HepG2 (cell line): Measurements from ENCODE around the gene DNAAF1. TPM values are rescaled to one million over a fixed set of nuclear protein-coding genes. Genes with fewer than 3 reads are reported as not detected.

Experiments
- CHD4 ChIP-seq: fragments of 200-600 bp; sonication (generic); IDR thresholded peaks from 2 replicates; pipeline ENCODE4 v1.7.0; 2017; ENCODE audit warnings: mild to moderate bottlenecking, low read length, borderline replicate concordance
- ESRRA ChIP-seq: sonication (generic); formaldehyde crosslinking; IDR thresholded peaks from 2 replicates; pipeline ENCODE4 v1.5.1; 2020; ENCODE audit warnings: mild to moderate bottlenecking, low read depth, missing genetic modification reagents
- FOXP1 ChIP-seq, 2 experiments: fragments of 450-650 bp in 1 of 2; IDR thresholded peaks; 2 replicates each; pipeline ENCODE4 v1.6.1; 2017 to 2018; ENCODE audit warnings: antibody characterized with exemption in 1 of 2
- HIVEP1 ChIP-seq: sonication (generic); formaldehyde crosslinking; IDR thresholded peaks from 2 replicates; pipeline ENCODE4 v1.4.0; 2020; ENCODE audit warnings: mild to moderate bottlenecking, missing genetic modification reagents
- HNF1B ChIP-seq: sonication (generic); formaldehyde crosslinking; IDR thresholded peaks from 2 replicates; pipeline ENCODE4 v1.5.1; 2020; ENCODE audit warnings: mild to moderate bottlenecking, moderate library complexity, missing genetic modification reagents
- IKZF1 ChIP-seq: fragments of 450-650 bp; IDR thresholded peaks from 2 replicates; pipeline ENCODE4 v1.7.1; 2016
- MED8 ChIP-seq: sonication (generic); formaldehyde crosslinking; IDR thresholded peaks from 2 replicates; pipeline ENCODE4 v1.8.1; 2023; ENCODE audit warnings: mild to moderate bottlenecking, missing genetic modification reagents; ENCODE audit not compliant: insufficient replicate concordance
- MTF1 ChIP-seq: sonication (generic); formaldehyde crosslinking; IDR thresholded peaks from 2 replicates; pipeline ENCODE4 v1.5.0; 2020; ENCODE audit warnings: missing genetic modification reagents
- MYNN ChIP-seq: sonication (generic); formaldehyde crosslinking; IDR thresholded peaks from 2 replicates; pipeline ENCODE4 v1.4.0; 2020; ENCODE audit warnings: mild to moderate bottlenecking, low read depth, missing genetic modification reagents
- NFE2L1 ChIP-seq: sonication (generic); formaldehyde crosslinking; IDR thresholded peaks from 2 replicates; pipeline ENCODE4 v1.4.0; 2020; ENCODE audit warnings: missing genetic modification reagents, mild to moderate bottlenecking, borderline replicate concordance
- NPAS2 ChIP-seq: sonication (generic); formaldehyde crosslinking; IDR thresholded peaks from 2 replicates; pipeline ENCODE4 v1.8.0; 2022; ENCODE audit warnings: mild to moderate bottlenecking, missing genetic modification reagents, borderline replicate concordance
- RBFOX2 ChIP-seq: fragments of 200-400 bp; formaldehyde crosslinking; IDR thresholded peaks from 2 replicates; pipeline ENCODE4 v1.6.1; 2017; ENCODE audit warnings: low read depth, mild to moderate bottlenecking, low read length
- SIX4 ChIP-seq: sonication (generic); formaldehyde crosslinking; IDR thresholded peaks from 2 replicates; pipeline ENCODE4 v1.4.0; 2020; ENCODE audit warnings: missing genetic modification reagents
- SNAI1 ChIP-seq: sonication (generic); formaldehyde crosslinking; IDR thresholded peaks from 2 replicates; pipeline ENCODE4 v1.5.0; 2020; ENCODE audit warnings: mild to moderate bottlenecking, missing genetic modification reagents, borderline replicate concordance
- SNRNP70 ChIP-seq: fragments of 200-400 bp; formaldehyde crosslinking; IDR thresholded peaks from 2 replicates; pipeline ENCODE4 v1.6.1; 2017; ENCODE audit warnings: mild to moderate bottlenecking, low read depth, low read length, moderate library complexity
- TRIM24 ChIP-seq: sonication (generic); formaldehyde crosslinking; IDR thresholded peaks from 2 replicates; pipeline ENCODE4 v1.8.0; 2022; ENCODE audit warnings: mild to moderate bottlenecking, missing genetic modification reagents
- ZC3H4 ChIP-seq: sonication (generic); formaldehyde crosslinking; IDR thresholded peaks from 2 replicates; pipeline ENCODE4 v1.4.0; 2020; ENCODE audit warnings: missing genetic modification reagents, borderline replicate concordance
- ZNF143 ChIP-seq: sonication (generic); formaldehyde crosslinking; IDR thresholded peaks from 2 replicates; pipeline ENCODE4 v1.4.0; 2020; ENCODE audit warnings: missing genetic modification reagents
- ZNF18 ChIP-seq: sonication (generic); formaldehyde crosslinking; IDR thresholded peaks from 2 replicates; pipeline ENCODE4 v1.8.0; 2022; ENCODE audit warnings: mild to moderate bottlenecking, missing genetic modification reagents; ENCODE audit not compliant: insufficient replicate concordance
- ZNF225 ChIP-seq: sonication (generic); formaldehyde crosslinking; IDR thresholded peaks from 2 replicates; pipeline ENCODE4 v1.4.0; 2020; ENCODE audit warnings: mild to moderate bottlenecking, missing genetic modification reagents
- ZNF30 ChIP-seq: sonication (generic); formaldehyde crosslinking; IDR thresholded peaks from 2 replicates; pipeline ENCODE4 v1.5.0; 2020; ENCODE audit warnings: mild to moderate bottlenecking, missing genetic modification reagents
- ZNF367 ChIP-seq: sonication (generic); formaldehyde crosslinking; IDR thresholded peaks from 2 replicates; pipeline ENCODE4 v1.4.0; 2020; ENCODE audit warnings: missing genetic modification reagents, borderline replicate concordance
- ZNF383 ChIP-seq: sonication (generic); formaldehyde crosslinking; IDR thresholded peaks from 2 replicates; pipeline ENCODE4 v1.4.0; 2020; ENCODE audit warnings: missing genetic modification reagents, mild to moderate bottlenecking, borderline replicate concordance
- ZNF484 ChIP-seq: sonication (generic); formaldehyde crosslinking; IDR thresholded peaks from 2 replicates; pipeline ENCODE4 v1.5.1; 2020; ENCODE audit warnings: mild to moderate bottlenecking, low read depth, missing genetic modification reagents, borderline replicate concordance
- ZNF503 ChIP-seq: sonication (generic); formaldehyde crosslinking; IDR thresholded peaks from 2 replicates; pipeline ENCODE4 v1.4.0; 2020; ENCODE audit warnings: missing genetic modification reagents
- ZNF605 ChIP-seq: sonication (generic); formaldehyde crosslinking; IDR thresholded peaks from 2 replicates; pipeline ENCODE4 v1.8.0; 2022; ENCODE audit warnings: mild to moderate bottlenecking, missing genetic modification reagents
- ZNF614 ChIP-seq: IDR thresholded peaks from 2 replicates; pipeline ENCODE4 v1.6.1; 2018; ENCODE audit warnings: missing biosample characterization, missing genetic modification reagents, inconsistent platforms, borderline replicate concordance
- ZSCAN21 ChIP-seq: sonication (generic); formaldehyde crosslinking; IDR thresholded peaks from 2 replicates; pipeline ENCODE4 v1.8.0; 2022; ENCODE audit warnings: mild to moderate bottlenecking, missing genetic modification reagents, moderate library complexity, borderline replicate concordance
- polyA plus RNA-seq, 8 experiments: library from polyadenylated mRNA; depleted of rRNA in 3 of 8; stranded (reverse) in 7 of 8; unstranded in 1 of 8; fragments of >200 nt; fragmentation: Illumina TruSeq in 4 of 8; extraction: Trizol in 4 of 8; gene quantifications; 2 replicates each; pipeline versions ENCODE4 v1.2.1 to v1.2.3, GENCODE V29; 2011 to 2016; ENCODE audit warnings: low read depth in 4 of 8, missing spikeins in 1 of 8, mixed read lengths in 1 of 8; ENCODE audit not compliant: insufficient read depth in 1 of 8
- total RNA-seq, 5 experiments: library from RNA; depleted of rRNA; stranded (reverse); fragments of >200 nt; fragmentation: Illumina TruSeq; extraction: Trizol; gene quantifications; 2 replicates each; pipeline ENCODE4 v1.2.3, GENCODE V29; 2016; ENCODE audit warnings: low read depth in 1 of 5

DNAAF1 gene
- total and polyA plus RNA-seq, 2 of the 13 experiments (the other 11 are each of a cell fraction or from before 2014, with no cell fraction given) = 0.04 TPM; not detected in 1

GRCh38 chr16:84141143-84141670 is 3.9 kb upstream of the DNAAF1 start (continued):
- TF ChIP-seq ZNF614 (CRISPR knock-in tag) (no peak), MYNN (CRISPR knock-in tag) (no peak), ZNF18 (CRISPR knock-in tag) (no peak), IKZF1 (no peak), ZNF605 (CRISPR knock-in tag) (0 out of 2 replicates have a peak, but pooled peaks have one; percentile 8), ZNF383 (CRISPR knock-in tag) (no peak), ZC3H4 (CRISPR knock-in tag) (no peak), SNRNP70 (no peak), MED8 (no peak), HNF1B (CRISPR knock-in tag) (peak; percentile 49; the same call in 1 of the 2 replicates), ZNF367 (CRISPR knock-in tag) (no peak), ZNF225 (CRISPR knock-in tag) (no peak), ZNF503 (CRISPR knock-in tag) (no peak), NPAS2 (no peak), HIVEP1 (CRISPR knock-in tag) (0 out of 2 replicates have a peak, but pooled peaks have one; percentile 27), RBFOX2 (no peak), TRIM24 (CRISPR knock-in tag) (no peak), ESRRA (CRISPR knock-in tag) (no peak), FOXP1 (IDR thresholded peaks at IDR 0.05) (no peak), FOXP1 (CRISPR knock-in tag; IDR thresholded peaks at IDR 0.05) (no peak), ZNF143 (CRISPR knock-in tag) (no peak), SIX4 (CRISPR knock-in tag) (no peak), NFE2L1 (CRISPR knock-in tag) (no peak), ZSCAN21 (CRISPR knock-in tag) (no peak), ZNF484 (CRISPR knock-in tag) (no peak), ZNF30 (CRISPR knock-in tag) (no peak), MTF1 (no peak), SNAI1 (CRISPR knock-in tag) (no peak), CHD4 (no peak)
